HEK293 (cell line): ENCODE results near the gene PTPRN2.
"Not testable (repeated sequence)": the region's sequence is repeated elsewhere in the genome, so short reads cannot be mapped to it uniquely, and the experiment has no call there.

Experiments
- CTCF ChIA-PET: fragments of 350-600 bp; formaldehyde crosslinking; extraction: SDS; loops from one replicate; lab custom pipeline; 2021; ENCODE audit warnings: antibody characterized with exemption; lab: Yijun Ruan, JAX
- POLR2A ChIA-PET: fragments of 300-600 bp; formaldehyde crosslinking; extraction: SDS; loops from one replicate; lab custom pipeline; 2020; ENCODE audit warnings: antibody characterized with exemption, inconsistent platforms; lab: Yijun Ruan, JAX
- H3K27ac ChIP-seq: fragments of 200-500 bp; sonication (Bioruptor generic); 2 replicates; pipeline ENCODE4 v1.5.1; 2014; ENCODE audit warnings: low read depth, low read length, control low read depth, inconsistent platforms; ENCODE audit errors: extremely low read depth
- H3K36me3 ChIP-seq, 2 experiments: fragments of 200-500 bp in 1 of 2; sonication (Bioruptor generic) in 1 of 2; 1 replicate in 1 of 2; 2 replicates in 1 of 2; pipeline ENCODE4 v1.5.1; 2014 to 2017; ENCODE audit warnings: inconsistent platforms in 2 of 2, low read length in 2 of 2; ENCODE audit not compliant: control insufficient read depth in 2 of 2, insufficient read depth in 1 of 2
- H3K4me1 ChIP-seq: fragments of 200-500 bp; sonication (Bioruptor generic); 2 replicates; pipeline ENCODE4 v1.5.1; 2014; ENCODE audit warnings: mild to moderate bottlenecking, low read length, inconsistent platforms; ENCODE audit not compliant: control insufficient read depth, insufficient read depth
- H3K4me3 ChIP-seq: 2 replicates; pipeline ENCODE4 v1.5.1; 2011; ENCODE audit warnings: low read depth, mild to moderate bottlenecking, control low read depth, low read length, moderate library complexity
- H3K9me3 ChIP-seq: fragments of 200-500 bp; sonication (Bioruptor generic); 2 replicates; pipeline ENCODE4 v1.5.1; 2014; ENCODE audit warnings: low read depth, low read length, inconsistent platforms; ENCODE audit not compliant: control insufficient read depth, insufficient read depth
- REST ChIP-seq: fragments of 450-650 bp; formaldehyde crosslinking; IDR thresholded peaks from 2 replicates; pipeline ENCODE4 v1.5.1; 2016; ENCODE audit warnings: missing biosample characterization, missing genetic modification characterization
- YY1 ChIP-seq: fragments of 450-650 bp; formaldehyde crosslinking; IDR thresholded peaks from 2 replicates; pipeline ENCODE4 v1.5.1; 2018; ENCODE audit warnings: missing biosample characterization, missing genetic modification characterization
- YY2 ChIP-seq: fragments of 450-650 bp; formaldehyde crosslinking; IDR thresholded peaks from 2 replicates; pipeline ENCODE4 v1.5.1; 2016; ENCODE audit warnings: missing biosample characterization, missing genetic modification characterization
- ZBTB26 ChIP-seq: fragments of 450-650 bp; formaldehyde crosslinking; optimal IDR thresholded peaks from 2 replicates; pipeline ENCODE3; 2016; ENCODE audit warnings: missing biosample characterization, mild to moderate bottlenecking, missing genetic modification characterization
- ZBTB44 ChIP-seq: fragments of 450-650 bp; IDR thresholded peaks from 2 replicates; pipeline ENCODE4 v1.5.1; 2018; ENCODE audit warnings: missing biosample characterization, mild to moderate bottlenecking, missing genetic modification characterization
- ZNF132 ChIP-seq: fragments of 450-650 bp; formaldehyde crosslinking; IDR thresholded peaks from 2 replicates; pipeline ENCODE4 v1.5.1; 2017; ENCODE audit warnings: missing biosample characterization, missing genetic modification characterization, borderline replicate concordance
- ZNF148 ChIP-seq: fragments of 450-650 bp; formaldehyde crosslinking; IDR thresholded peaks from 2 replicates; pipeline ENCODE4 v1.5.0; 2017; ENCODE audit warnings: missing biosample characterization, missing genetic modification characterization, borderline replicate concordance
- ZNF174 ChIP-seq: fragments of 450-650 bp; formaldehyde crosslinking; IDR thresholded peaks from 2 replicates; pipeline ENCODE4 v1.5.0; 2017; ENCODE audit warnings: missing biosample characterization, mild to moderate bottlenecking, missing genetic modification characterization
- ZNF248 ChIP-seq: fragments of 450-650 bp; formaldehyde crosslinking; IDR thresholded peaks from 2 replicates; pipeline ENCODE4 v1.5.1; 2017; ENCODE audit warnings: missing biosample characterization, missing genetic modification characterization
- ZNF280D ChIP-seq: fragments of 450-650 bp; formaldehyde crosslinking; IDR thresholded peaks from 2 replicates; pipeline ENCODE4 v1.5.1; 2016; ENCODE audit warnings: missing biosample characterization, missing genetic modification characterization
- ZNF362 ChIP-seq: fragments of 450-650 bp; formaldehyde crosslinking; IDR thresholded peaks from 2 replicates; pipeline ENCODE4 v1.5.1; 2016; ENCODE audit warnings: missing biosample characterization, missing genetic modification characterization
- ZNF366 ChIP-seq: fragments of 450-650 bp; formaldehyde crosslinking; conservative IDR thresholded peaks from 2 replicates; pipeline ENCODE4 v1.5.1; 2016; ENCODE audit warnings: missing biosample characterization, missing genetic modification characterization
- ZNF391 ChIP-seq: fragments of 450-650 bp; formaldehyde crosslinking; IDR thresholded peaks from 2 replicates; pipeline ENCODE4 v1.5.1; 2016; ENCODE audit warnings: low read depth, missing biosample characterization, missing genetic modification characterization, borderline replicate concordance
- ZSCAN30 ChIP-seq: fragments of 450-650 bp; IDR thresholded peaks from 2 replicates; pipeline ENCODE4 v1.5.1; 2018; ENCODE audit warnings: missing biosample characterization, mild to moderate bottlenecking, missing genetic modification characterization, moderate library complexity

The PTPRN2 gene

GRCh38 chr7:157493017-157493416 is 1094.6 kb downstream of the PTPRN2 start:
- ChIA-PET POLR2A (no interaction called here), CTCF (interaction anchor here (0.7 to 0.9 kb wide), 2 partner anchors 18 to 22 kb away, joined by 3 read pairs; no protein-coding TSS in a partner anchor)
- Histone ChIP-seq H3K36me3 (no peaks in the 10 kb centered on the region), H3K9me3 (no peaks in the 10 kb centered on the region), H3K4me1 (no peaks in the 10 kb centered on the region), H3K27ac (no peak overlapping the region), H3K4me3 (no peak overlapping the region)
- no peak for TF ChIP-seq YY2 (tag by site-specific recombination)
- TF ChIP-seq REST: peak; percentile 82
- TF ChIP-seq ZNF362: no peak

- no peaks in the 10 kb centered on the region for H3K4me1 ChIP-seq
- no peak for TF ChIP-seq ZBTB26 (tag by site-specific recombination)
- no peak for TF ChIP-seq YY1 (tag by site-specific recombination)
- TF ChIP-seq ZNF248 (tag by site-specific recombination): no peak
- TF ChIP-seq ZNF132 (tag by site-specific recombination): no peak
- TF ChIP-seq ZNF148: no peak
- TF ChIP-seq ZBTB44 (tag by site-specific recombination): no peak
- no peak for TF ChIP-seq ZNF280D (tag by site-specific recombination)
- TF ChIP-seq ZNF391 (tag by site-specific recombination): no peak
- TF ChIP-seq ZNF174: no peak
- TF ChIP-seq ZNF366 (tag by site-specific recombination): no peak
- TF ChIP-seq ZSCAN30: no peak
- H3K36me3 ChIP-seq: no peaks in the 10 kb centered on the region
- no peak overlapping the region for H3K27ac ChIP-seq
- no peak overlapping the region for H3K4me3 ChIP-seq
- no peaks in the 10 kb centered on the region for H3K9me3 ChIP-seq
- ChIA-PET POLR2A (no interaction called here), CTCF (interaction anchor here (0.7 kb wide), 1 partner anchor 350 kb away, joined by 3 read pairs; no protein-coding TSS in a partner anchor)
These were observed 1097.1 kb downstream of the PTPRN2 start for GRCh38 chr7:157490465-157490912.

- H3K4me1 ChIP-seq, POLR2A ChIA-PET, H3K4me3 ChIP-seq, H3K27ac ChIP-seq, H3K9me3 ChIP-seq, H3K36me3 ChIP-seq: not testable (repeated sequence)
- CTCF ChIA-PET: interaction anchor here (0.7 kb wide), 1 partner anchor 350 kb away, joined by 3 read pairs; no protein-coding TSS in a partner anchor
These were observed 1097.8 kb downstream of the PTPRN2 start for GRCh38 chr7:157489870-157490269.
